Measurements from ENCODE around the gene NPPB.

DNA sequence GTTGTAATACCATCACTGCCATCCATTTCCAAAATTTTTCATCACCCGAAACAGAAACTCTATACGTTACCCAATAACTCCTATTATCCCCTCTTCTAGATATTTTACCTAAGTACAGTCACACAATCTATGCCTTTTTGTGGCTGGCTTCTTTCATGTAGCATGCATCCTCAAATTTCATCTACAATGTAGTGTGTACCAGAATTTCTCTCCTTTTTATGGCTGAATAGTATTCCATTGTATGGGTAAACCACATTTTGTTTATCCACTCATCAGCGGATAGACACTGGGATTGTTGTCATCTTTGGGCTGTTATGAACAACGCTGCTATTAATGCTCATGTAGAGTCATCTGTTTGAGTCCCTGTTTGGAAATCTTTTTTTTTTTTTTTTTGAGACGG is 46.2 kb upstream of the NPPB start:
- TF ChIP-seq, protein P1, sequence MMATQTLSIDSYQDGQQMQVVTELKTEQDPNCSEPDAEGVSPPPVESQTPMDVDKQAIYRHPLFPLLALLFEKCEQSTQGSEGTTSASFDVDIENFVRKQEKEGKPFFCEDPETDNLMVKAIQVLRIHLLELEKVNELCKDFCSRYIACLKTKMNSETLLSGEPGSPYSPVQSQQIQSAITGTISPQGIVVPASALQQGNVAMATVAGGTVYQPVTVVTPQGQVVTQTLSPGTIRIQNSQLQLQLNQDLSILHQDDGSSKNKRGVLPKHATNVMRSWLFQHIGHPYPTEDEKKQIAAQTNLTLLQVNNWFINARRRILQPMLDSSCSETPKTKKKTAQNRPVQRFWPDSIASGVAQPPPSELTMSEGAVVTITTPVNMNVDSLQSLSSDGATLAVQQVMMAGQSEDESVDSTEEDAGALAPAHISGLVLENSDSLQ (IDR thresholded peaks at IDR 0.05), result no peak
- no peak for TF ChIP-seq TARDBP (IDR thresholded peaks at IDR 0.05)
- no peak for TF ChIP-seq FOXM1 (IDR thresholded peaks at IDR 0.05; ENCODE audit: borderline replicate concordance)
- TF ChIP-seq SUZ12 (IDR thresholded peaks at IDR 0.05), result no peak
- TF ChIP-seq FOXA1 (IDR thresholded peaks at IDR 0.05), result no peak
- no peak for TF ChIP-seq L3MBTL2 (conservative IDR thresholded peaks at IDR 0.05)
- TF ChIP-seq HDGF (IDR thresholded peaks at IDR 0.05; ENCODE audit: borderline replicate concordance), result no peak
- TF ChIP-seq ZNF384 (IDR thresholded peaks at IDR 0.05), result no peak

Measured in HEK293T (cell line).